Measurements from ENCODE around the gene SH3TC2. TPM values are rescaled to one million over a fixed set of nuclear protein-coding genes. Genes with fewer than 3 reads are reported as not detected.

Gene SH3TC2
- total RNA-seq, 1 donor from 2014 or later, result 0.13 TPM

- H3K9me3 Mint-ChIP-seq (ENCODE audit: unreplicated experiment), result no peaks in the 10 kb centered on the region
- DNase-seq (ENCODE audit: low spot score), result no peak
- no peak for TF ChIP-seq CTCF (IDR thresholded peaks at IDR 0.05; ENCODE audit: unreplicated experiment)
- H3K27ac Mint-ChIP-seq (ENCODE audit: unreplicated experiment), result no peak overlapping the region
- no peaks in the 10 kb centered on the region for H3K36me3 Mint-ChIP-seq (ENCODE audit: low read depth, unreplicated experiment)
- peaks cover 3% of the 10 kb centered on the region for H3K27me3 Mint-ChIP-seq (ENCODE audit: unreplicated experiment)
- no peak overlapping the region for H3K4me3 Mint-ChIP-seq (ENCODE audit: unreplicated experiment)
- peaks cover 16% of the 10 kb centered on the region for H3K4me1 Mint-ChIP-seq (ENCODE audit: unreplicated experiment)
These were observed 86.1 kb downstream of the SH3TC2 start for GRCh38 chr5:148976569-148977381.

- Mint-ChIP-seq H3K27ac (ENCODE audit: unreplicated experiment) (no peak overlapping the region), H3K4me1 (ENCODE audit: unreplicated experiment) (peaks cover 16% of the 10 kb centered on the region), H3K36me3 (ENCODE audit: low read depth, unreplicated experiment) (no peaks in the 10 kb centered on the region), H3K4me3 (ENCODE audit: unreplicated experiment) (no peak overlapping the region), H3K9me3 (ENCODE audit: unreplicated experiment) (no peaks in the 10 kb centered on the region), H3K27me3 (ENCODE audit: unreplicated experiment) (peaks cover 3% of the 10 kb centered on the region)
- no peak for DNase-seq (ENCODE audit: low spot score)
- no peak for TF ChIP-seq CTCF (IDR thresholded peaks at IDR 0.05; ENCODE audit: unreplicated experiment)
These were observed 88.1 kb downstream of the SH3TC2 start for GRCh38 chr5:148974642-148975327.

GRCh38 chr5:148973455-148973854, 89.4 kb downstream of the SH3TC2 start:
- peaks cover 16% of the 10 kb centered on the region for H3K4me1 Mint-ChIP-seq (ENCODE audit: unreplicated experiment)
- H3K27ac Mint-ChIP-seq (ENCODE audit: unreplicated experiment), result no peak overlapping the region
- H3K4me3 Mint-ChIP-seq (ENCODE audit: unreplicated experiment), result no peak overlapping the region
- H3K27me3 Mint-ChIP-seq (ENCODE audit: unreplicated experiment), result no peaks in the 10 kb centered on the region
- no peaks in the 10 kb centered on the region for H3K36me3 Mint-ChIP-seq (ENCODE audit: low read depth, unreplicated experiment)
- H3K9me3 Mint-ChIP-seq (ENCODE audit: unreplicated experiment), result no peaks in the 10 kb centered on the region
- no peak for DNase-seq (ENCODE audit: low spot score)
- TF ChIP-seq CTCF (IDR thresholded peaks at IDR 0.05; ENCODE audit: unreplicated experiment), result no peak

- peak overlapping the region; percentile 32 for H3K27ac Mint-ChIP-seq (ENCODE audit: unreplicated experiment)
- H3K9me3 Mint-ChIP-seq (ENCODE audit: unreplicated experiment), result no peaks in the 10 kb centered on the region
- peaks cover 16% of the 10 kb centered on the region for H3K4me1 Mint-ChIP-seq (ENCODE audit: unreplicated experiment)
- DNase-seq (ENCODE audit: low spot score), result peak; percentile 27
- no peak for TF ChIP-seq CTCF (IDR thresholded peaks at IDR 0.05; ENCODE audit: unreplicated experiment)
- no peaks in the 10 kb centered on the region for H3K27me3 Mint-ChIP-seq (ENCODE audit: unreplicated experiment)
- no peaks in the 10 kb centered on the region for H3K36me3 Mint-ChIP-seq (ENCODE audit: low read depth, unreplicated experiment)
- no peak overlapping the region for H3K4me3 Mint-ChIP-seq (ENCODE audit: unreplicated experiment)
These were observed 89.9 kb downstream of the SH3TC2 start for GRCh38 chr5:148972974-148973374.

GRCh38 chr5:148972396-148972795, 90.5 kb downstream of the SH3TC2 start:
- DNase-seq (ENCODE audit: low spot score), result no peak
- TF ChIP-seq CTCF (IDR thresholded peaks at IDR 0.05; ENCODE audit: unreplicated experiment), result no peak
- peaks cover 16% of the 10 kb centered on the region for H3K4me1 Mint-ChIP-seq (ENCODE audit: unreplicated experiment)
- no peaks in the 10 kb centered on the region for H3K27me3 Mint-ChIP-seq (ENCODE audit: unreplicated experiment)
- no peaks in the 10 kb centered on the region for H3K9me3 Mint-ChIP-seq (ENCODE audit: unreplicated experiment)
- H3K4me3 Mint-ChIP-seq (ENCODE audit: unreplicated experiment), result no peak overlapping the region
- H3K36me3 Mint-ChIP-seq (ENCODE audit: low read depth, unreplicated experiment), result no peaks in the 10 kb centered on the region
- peak overlapping the region; percentile 32 for H3K27ac Mint-ChIP-seq (ENCODE audit: unreplicated experiment)
